GM12865 (cell line): ENCODE results near the gene LTF.

Experiments used
- DNase-seq: peaks from one replicate; pipeline ENCODE4 v3.0.0; 2010; ENCODE audit warnings: low read depth
- H3K4me3 ChIP-seq: 2 replicates; pipeline ENCODE4 v1.5.1; 2011; ENCODE audit warnings: mild to moderate bottlenecking, low read depth, low read length, control low read depth
- CTCF ChIP-seq: IDR thresholded peaks from 2 replicates; pipeline ENCODE4 v1.5.1; 2011; ENCODE audit warnings: low read length, control low read depth, low read depth, inconsistent platforms; ENCODE audit not compliant: insufficient read depth; ENCODE audit errors: missing control alignments

Gene LTF

GRCh38 chr3:46483825-46484224, 19.1 kb upstream of the LTF start:
- no peak for DNase-seq
- TF ChIP-seq CTCF = no peak
- no peak overlapping the region for H3K4me3 ChIP-seq

GRCh38 chr3:46482632-46483350, 18.1 kb upstream of the LTF start:
- H3K4me3 ChIP-seq = no peak overlapping the region
- no peak for TF ChIP-seq CTCF
- DNase-seq = no peak

GRCh38 chr3:46481636-46482035, 16.9 kb upstream of the LTF start:
- DNase-seq = no peak
- H3K4me3 ChIP-seq = no peak overlapping the region
- no peak for TF ChIP-seq CTCF

- DNase-seq = no peak
- no peak for TF ChIP-seq CTCF
- H3K4me3 ChIP-seq = no peak overlapping the region
Measured at GRCh38 chr3:46480491-46481195, 15.9 kb upstream of the LTF start.

GRCh38 chr3:46479696-46480095, 15.0 kb upstream of the LTF start:
- no peak overlapping the region for H3K4me3 ChIP-seq
- TF ChIP-seq CTCF = no peak
- DNase-seq = no peak

- no peak for DNase-seq
- H3K4me3 ChIP-seq = no peak overlapping the region
- no peak for TF ChIP-seq CTCF
Measured at GRCh38 chr3:46479021-46479420, 14.3 kb upstream of the LTF start.

- TF ChIP-seq CTCF = no peak
- no peak for DNase-seq
- H3K4me3 ChIP-seq = no peak overlapping the region
Measured at GRCh38 chr3:46478341-46478740, 13.6 kb upstream of the LTF start.
